Spleen (tissue), 7 donors: ENCODE data around the gene PPOX.

Source experiments
- POLR2A ChIP-seq, 3 donors: fragments of 450-650 bp; IDR thresholded peaks; one replicate each; pipeline ENCODE4 v1.5.1; 2017; ENCODE audit warnings: antibody characterized with exemption in 3 of 3, mild to moderate bottlenecking in 1 of 3
- POLR2AphosphoS5 ChIP-seq, 3 donors: sonication (generic); formaldehyde crosslinking; IDR thresholded peaks; one replicate each; pipeline ENCODE4 v1.5.1; 2017; ENCODE audit warnings: antibody characterized with exemption in 3 of 3
- TF ChIP-seq, protein P1 (sequence below), 11 experiments: fragments of 200-600 bp in 7 of 11; fragments of 450-650 bp in 4 of 11; sonication (generic) in 4 of 11; IDR thresholded peaks in 8 of 11; conservative IDR thresholded peaks in 3 of 11; 1 replicate in 7 of 11; 2 replicates in 4 of 11; pipeline versions ENCODE4 v1.4.0 to v1.8.0; 2016 to 2021; ENCODE audit warnings: antibody characterized with exemption in 11 of 11, inconsistent platforms in 4 of 11, mild to moderate bottlenecking in 1 of 11
- donor health status: DM: no; HTN: no; CAD: no; lungs with moderate emphysema.
- donor health status: DM: no; HTN: no; CAD: no.
- donor health status: DM: no; HTN: no; CAD: no.

DNA sequence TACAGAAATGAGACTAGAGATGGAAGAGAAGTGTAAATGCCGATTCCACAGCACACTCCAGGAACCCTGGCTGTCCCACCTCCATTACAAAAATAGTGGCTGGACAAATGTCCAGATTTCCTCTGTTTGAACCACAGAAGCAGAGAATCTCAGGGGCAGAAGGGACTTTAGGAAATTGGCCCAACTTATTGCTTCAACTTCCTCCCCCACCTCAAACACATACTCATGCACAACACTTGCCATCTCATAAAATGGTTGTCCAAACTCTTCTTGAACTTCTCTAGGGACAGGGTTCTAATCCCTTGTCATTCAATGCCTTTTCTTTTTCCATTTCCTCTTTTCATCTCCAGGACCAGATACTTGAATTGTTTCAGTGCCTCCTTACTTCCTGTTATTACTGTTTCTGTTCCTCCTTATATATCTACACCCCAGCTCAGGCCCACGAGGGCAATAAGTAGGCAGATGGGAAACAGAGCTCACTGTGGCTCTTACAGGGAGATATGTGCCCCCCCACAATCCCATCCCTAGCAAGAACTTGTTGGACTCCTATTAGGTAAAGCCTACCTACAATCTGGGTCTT is 19.6 kb downstream of the PPOX start:
- TF ChIP-seq, protein P1, sequence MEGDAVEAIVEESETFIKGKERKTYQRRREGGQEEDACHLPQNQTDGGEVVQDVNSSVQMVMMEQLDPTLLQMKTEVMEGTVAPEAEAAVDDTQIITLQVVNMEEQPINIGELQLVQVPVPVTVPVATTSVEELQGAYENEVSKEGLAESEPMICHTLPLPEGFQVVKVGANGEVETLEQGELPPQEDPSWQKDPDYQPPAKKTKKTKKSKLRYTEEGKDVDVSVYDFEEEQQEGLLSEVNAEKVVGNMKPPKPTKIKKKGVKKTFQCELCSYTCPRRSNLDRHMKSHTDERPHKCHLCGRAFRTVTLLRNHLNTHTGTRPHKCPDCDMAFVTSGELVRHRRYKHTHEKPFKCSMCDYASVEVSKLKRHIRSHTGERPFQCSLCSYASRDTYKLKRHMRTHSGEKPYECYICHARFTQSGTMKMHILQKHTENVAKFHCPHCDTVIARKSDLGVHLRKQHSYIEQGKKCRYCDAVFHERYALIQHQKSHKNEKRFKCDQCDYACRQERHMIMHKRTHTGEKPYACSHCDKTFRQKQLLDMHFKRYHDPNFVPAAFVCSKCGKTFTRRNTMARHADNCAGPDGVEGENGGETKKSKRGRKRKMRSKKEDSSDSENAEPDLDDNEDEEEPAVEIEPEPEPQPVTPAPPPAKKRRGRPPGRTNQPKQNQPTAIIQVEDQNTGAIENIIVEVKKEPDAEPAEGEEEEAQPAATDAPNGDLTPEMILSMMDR (IDR thresholded peaks at IDR 0.05 in 8 of 11, conservative IDR thresholded peaks at IDR 0.05 in 3 of 11), result peak in 1 of 11 experiments; percentile 4
- TF ChIP-seq POLR2AphosphoS5 (IDR thresholded peaks at IDR 0.05) (peak in 1 of 3 donors; percentile 41), POLR2A (IDR thresholded peaks at IDR 0.05) (peak in 1 of 3 donors; percentile 18)
